Fibroblast of mammary gland (primary cell): ENCODE results near the gene SRGAP3.
A peak's percentile ranks its signal among the peaks of the same experiment; 100 is the strongest.

Experiments used
- DNase-seq: peaks from one replicate; pipeline ENCODE4 v3.0.0-alpha.2; 2010; ENCODE audit warnings: low read depth
- H3K4me3 ChIP-seq: 2 replicates; pipeline ENCODE4 v1.5.1; 2011; ENCODE audit warnings: low read depth, mild to moderate bottlenecking, low read length, moderate library complexity; ENCODE audit not compliant: control insufficient read depth
- TF ChIP-seq, protein P1 (sequence below): conservative IDR thresholded peaks from 2 replicates; pipeline ENCODE4 v1.5.1; 2011; ENCODE audit warnings: low read depth, low read length, inconsistent platforms; ENCODE audit not compliant: control insufficient read depth, insufficient read depth

The SRGAP3 gene

DNA sequence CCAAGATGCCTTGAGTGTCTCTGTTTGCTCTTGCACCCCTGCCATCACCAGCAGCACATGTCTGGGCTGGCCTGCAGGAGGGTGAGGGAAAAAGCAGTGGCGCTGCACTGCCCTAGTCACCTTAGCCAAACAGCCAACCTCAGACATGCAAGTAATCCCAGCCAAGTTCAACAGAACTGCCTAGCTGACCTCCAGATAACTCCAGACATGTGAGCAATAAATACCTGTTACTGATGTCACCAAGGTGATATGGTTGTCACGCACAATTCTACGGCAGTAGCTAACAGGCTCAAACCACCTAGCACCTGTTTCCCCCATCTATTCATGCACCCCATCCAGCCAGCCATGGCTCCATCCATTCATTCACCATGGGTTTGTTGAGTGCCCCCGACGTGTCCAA, 99.9 kb downstream of the SRGAP3 start:
- DNase-seq, result no peak
- TF ChIP-seq, protein P1, sequence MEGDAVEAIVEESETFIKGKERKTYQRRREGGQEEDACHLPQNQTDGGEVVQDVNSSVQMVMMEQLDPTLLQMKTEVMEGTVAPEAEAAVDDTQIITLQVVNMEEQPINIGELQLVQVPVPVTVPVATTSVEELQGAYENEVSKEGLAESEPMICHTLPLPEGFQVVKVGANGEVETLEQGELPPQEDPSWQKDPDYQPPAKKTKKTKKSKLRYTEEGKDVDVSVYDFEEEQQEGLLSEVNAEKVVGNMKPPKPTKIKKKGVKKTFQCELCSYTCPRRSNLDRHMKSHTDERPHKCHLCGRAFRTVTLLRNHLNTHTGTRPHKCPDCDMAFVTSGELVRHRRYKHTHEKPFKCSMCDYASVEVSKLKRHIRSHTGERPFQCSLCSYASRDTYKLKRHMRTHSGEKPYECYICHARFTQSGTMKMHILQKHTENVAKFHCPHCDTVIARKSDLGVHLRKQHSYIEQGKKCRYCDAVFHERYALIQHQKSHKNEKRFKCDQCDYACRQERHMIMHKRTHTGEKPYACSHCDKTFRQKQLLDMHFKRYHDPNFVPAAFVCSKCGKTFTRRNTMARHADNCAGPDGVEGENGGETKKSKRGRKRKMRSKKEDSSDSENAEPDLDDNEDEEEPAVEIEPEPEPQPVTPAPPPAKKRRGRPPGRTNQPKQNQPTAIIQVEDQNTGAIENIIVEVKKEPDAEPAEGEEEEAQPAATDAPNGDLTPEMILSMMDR, result no peak
- no peak overlapping the region for H3K4me3 ChIP-seq

- TF ChIP-seq, protein P1, result no peak
- DNase-seq, result no peak
- no peak overlapping the region for H3K4me3 ChIP-seq
Observed at GRCh38 chr3:9147896-9148266, 101.6 kb downstream of the SRGAP3 start.

- DNase-seq, result no peak
- TF ChIP-seq, protein P1, result no peak
- H3K4me3 ChIP-seq, result no peak overlapping the region
Observed at GRCh38 chr3:9147215-9147895, 102.1 kb downstream of the SRGAP3 start.

DNA sequence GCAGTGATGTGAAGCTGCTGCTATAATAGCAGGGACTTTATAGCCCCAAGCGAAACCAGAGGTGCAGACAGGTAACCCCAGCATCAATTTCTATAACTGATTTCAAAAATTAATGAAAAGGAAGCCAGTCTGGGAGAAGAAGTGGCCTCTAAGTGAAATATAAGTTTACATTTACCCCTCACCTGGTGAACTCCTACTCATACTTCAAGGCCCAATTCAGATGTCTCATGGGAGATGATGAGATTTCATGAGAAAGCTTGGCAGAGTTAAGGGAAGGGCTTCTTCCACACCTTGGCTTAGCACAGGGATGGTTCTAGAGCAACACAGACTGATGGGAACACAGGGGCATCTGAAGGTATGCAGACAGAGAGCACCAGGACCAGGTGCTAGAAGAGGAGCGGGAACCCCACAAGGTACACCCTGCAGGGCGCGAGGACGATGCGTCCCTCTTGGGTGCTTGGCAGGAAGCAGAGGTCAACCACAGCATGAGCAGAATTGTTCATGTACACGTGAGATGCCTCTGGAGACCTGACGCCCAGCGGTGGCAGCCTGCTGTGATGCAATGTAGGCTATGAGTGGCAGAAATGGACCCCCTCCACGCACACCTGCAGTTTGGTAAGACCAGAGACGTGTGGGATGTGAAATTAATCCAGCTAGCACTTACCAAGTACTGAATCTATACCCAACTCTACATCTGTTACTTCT, 102.9 kb downstream of the SRGAP3 start:
- no peak for DNase-seq

DNA sequence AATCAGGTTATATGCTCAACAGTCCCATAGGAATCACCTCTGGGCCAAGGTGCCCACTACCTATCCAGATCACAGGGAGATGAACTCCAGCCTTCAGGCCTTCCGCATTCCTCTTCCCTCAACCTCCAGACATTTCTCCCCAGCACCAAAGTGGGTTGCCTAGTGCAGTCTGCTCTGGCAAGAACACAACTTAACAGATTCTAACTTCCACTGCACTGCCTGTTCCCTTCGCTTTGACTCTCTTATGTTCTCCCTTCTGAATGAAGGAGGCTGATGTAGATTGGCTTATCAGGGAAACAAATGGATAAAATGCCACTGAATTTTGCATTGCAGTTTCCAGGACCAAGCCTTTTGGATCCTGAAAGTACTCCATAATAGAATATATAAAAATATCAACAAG, 106.3 kb downstream of the SRGAP3 start:
- no peak overlapping the region for H3K4me3 ChIP-seq
- DNase-seq, result no peak
- TF ChIP-seq, protein P1, result no peak

More for the DNA sequence above, 102.9 kb downstream of the SRGAP3 start:
- TF ChIP-seq, protein P1, result no peak
- H3K4me3 ChIP-seq, result no peak overlapping the region

- TF ChIP-seq, protein P1, result no peak
- H3K4me3 ChIP-seq, result no peak overlapping the region
- peak; percentile 21 for DNase-seq
Observed at GRCh38 chr3:9142362-9142761, 107.1 kb downstream of the SRGAP3 start.
